Pancreas (tissue), 10 donors: ENCODE data around the gene EFCAB6. TPM values are rescaled to one million over a fixed set of nuclear protein-coding genes. Genes with fewer than 3 reads are reported as not detected.

Experiments
- ATAC-seq, 4 donors: fragments of 200-7000 bp; cut with Tn5 transposase; one replicate each; pipeline versions ENCODE4 v1.8.0 to v1.9.1; 2020; ENCODE audit warnings: mild to moderate bottlenecking in 4 of 4, moderate library complexity in 4 of 4
- DNase-seq, 6 donors: peaks; one replicate each; pipeline ENCODE4 v3.0.0-alpha.2; 2020
- FAIRE-seq: peaks from 2 replicates; lab custom pipeline; 2012; peaks lifted over from hg19 to GRCh38; lab: Jason Lieb, UNC
- H3K27ac ChIP-seq, 4 donors: fragments of 200-600 bp; sonication (generic); 1 replicate in 3 of 4; 2 replicates in 1 of 4; pipeline versions ENCODE4 v1.5.0 to v1.8.0; 2020
- H3K27me3 ChIP-seq, 4 donors: fragments of 200-600 bp; one replicate each; pipeline ENCODE4 v1.8.0; 2021
- H3K36me3 ChIP-seq, 3 donors: fragments of 200-600 bp; sonication (generic) in 1 of 3; one replicate each; pipeline versions ENCODE4 v1.5.0 to v1.8.0; 2020 to 2021
- H3K4me1 ChIP-seq, 3 donors: fragments of 200-600 bp; one replicate each; pipeline ENCODE4 v1.8.0; 2021
- H3K4me3 ChIP-seq, 4 donors: fragments of 200-600 bp; sonication (generic) in 2 of 4; one replicate each; pipeline versions ENCODE4 v1.5.0 to v1.8.0; 2020 to 2021
- H3K9me3 ChIP-seq, 4 donors: fragments of 200-600 bp; one replicate each; pipeline ENCODE4 v1.8.0; 2021
- WGBS, 2 donors: extraction: QIAGEN DNeasy Blood & Tissue Kit; methylation state at CpG; one replicate each; pipeline ENCODE4 v1.1.7; 2013; 5-methylcytosine and 5-hydroxymethylcytosine counted together
- intact Hi-C, 3 donors: fragments of 100-400 bp; cut with DNase I; formaldehyde crosslinking; loops; one replicate each; pipeline versions ENCODE4 v1.11.1 to v1.14.2; 2022
- polyA plus RNA-seq, 2 donors: library from polyadenylated mRNA; stranded (reverse); fragments of 200-250 nt; gene quantifications; one replicate each; pipeline ENCODE4 v1.2.3, GENCODE V29; 2013
- total RNA-seq, 6 donors: library from RNA; stranded (reverse); fragmentation: NEBNext Ultra II Directional in 4 of 6; extraction: Animal tissue kit (Norgen Biotek cat#: 25700) in 4 of 6; gene quantifications; one replicate each; pipeline versions ENCODE4 v1.2.1 to v1.2.4, GENCODE V29; 2021 to 2023
- TF ChIP-seq, protein P1 (sequence below), 4 donors: fragments of 200-600 bp; sonication (generic) in 3 of 4; IDR thresholded peaks; one replicate each; pipeline versions ENCODE4 v1.5.0 to v1.8.0; 2021; ENCODE audit warnings: antibody characterized with exemption in 4 of 4
- donor health status: healthy with polysubstance abuse.
- donor health status: DM: no; HTN: no; CAD: no; lungs with moderate emphysema.
- donor health status: DM: no; HTN: no; CAD: no.
- donor health status: control.
- donor health status: control.
- donor health status: Bipolar disorder and iron deficiency.
- donor health status: DM: yes; HTN: yes; CAD: no.
- donor health status: DM: no; HTN: no; CAD: no.
- donor health status: DM: no; HTN: no; CAD: no.
- donor health status: DM: yes; HTN: yes; CAD: no.

Gene EFCAB6
- total and polyA plus RNA-seq, 8 donors, result 1.6 to 3.4 (median 2.2) TPM

DNA sequence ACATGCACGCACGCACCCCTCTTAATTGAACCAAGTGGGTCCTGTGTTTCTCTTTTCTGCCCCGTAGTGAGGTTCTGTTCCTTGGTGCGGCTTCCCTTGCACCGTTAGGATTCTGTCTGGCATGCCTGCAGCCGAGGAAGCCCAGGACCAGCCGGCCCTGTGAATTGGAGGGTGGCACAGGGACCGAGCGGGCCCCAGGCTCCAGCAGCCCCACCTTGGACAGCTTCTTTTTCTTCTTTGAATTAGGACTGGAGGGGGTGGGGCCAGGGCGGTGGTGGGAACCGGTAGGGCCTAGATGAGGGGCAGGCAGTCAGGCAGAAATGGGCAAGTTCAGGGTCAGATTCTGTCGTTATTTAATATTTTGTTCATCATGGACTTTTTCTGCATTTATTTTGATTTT is 305.6 kb downstream of the EFCAB6 start:
- no peak for ATAC-seq
- intact Hi-C loops, result no loop called here
- Histone ChIP-seq H3K27me3 (no peaks in the 10 kb centered on the region), H3K4me3 (no peak overlapping the region), H3K9me3 (no peaks in the 10 kb centered on the region), H3K36me3 (no peaks in the 10 kb centered on the region), H3K4me1 (no peaks in the 10 kb centered on the region), H3K27ac (no peak overlapping the region)
- FAIRE-seq, result no peak
- 63 to 69% methylated on average over 12 of the region's 12 CpGs for WGBS, 2 donors
- TF ChIP-seq, protein P1, sequence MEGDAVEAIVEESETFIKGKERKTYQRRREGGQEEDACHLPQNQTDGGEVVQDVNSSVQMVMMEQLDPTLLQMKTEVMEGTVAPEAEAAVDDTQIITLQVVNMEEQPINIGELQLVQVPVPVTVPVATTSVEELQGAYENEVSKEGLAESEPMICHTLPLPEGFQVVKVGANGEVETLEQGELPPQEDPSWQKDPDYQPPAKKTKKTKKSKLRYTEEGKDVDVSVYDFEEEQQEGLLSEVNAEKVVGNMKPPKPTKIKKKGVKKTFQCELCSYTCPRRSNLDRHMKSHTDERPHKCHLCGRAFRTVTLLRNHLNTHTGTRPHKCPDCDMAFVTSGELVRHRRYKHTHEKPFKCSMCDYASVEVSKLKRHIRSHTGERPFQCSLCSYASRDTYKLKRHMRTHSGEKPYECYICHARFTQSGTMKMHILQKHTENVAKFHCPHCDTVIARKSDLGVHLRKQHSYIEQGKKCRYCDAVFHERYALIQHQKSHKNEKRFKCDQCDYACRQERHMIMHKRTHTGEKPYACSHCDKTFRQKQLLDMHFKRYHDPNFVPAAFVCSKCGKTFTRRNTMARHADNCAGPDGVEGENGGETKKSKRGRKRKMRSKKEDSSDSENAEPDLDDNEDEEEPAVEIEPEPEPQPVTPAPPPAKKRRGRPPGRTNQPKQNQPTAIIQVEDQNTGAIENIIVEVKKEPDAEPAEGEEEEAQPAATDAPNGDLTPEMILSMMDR (IDR thresholded peaks at IDR 0.05), result no peak
- DNase-seq, result peak in 1 of 6 donors; percentile 15

DNA sequence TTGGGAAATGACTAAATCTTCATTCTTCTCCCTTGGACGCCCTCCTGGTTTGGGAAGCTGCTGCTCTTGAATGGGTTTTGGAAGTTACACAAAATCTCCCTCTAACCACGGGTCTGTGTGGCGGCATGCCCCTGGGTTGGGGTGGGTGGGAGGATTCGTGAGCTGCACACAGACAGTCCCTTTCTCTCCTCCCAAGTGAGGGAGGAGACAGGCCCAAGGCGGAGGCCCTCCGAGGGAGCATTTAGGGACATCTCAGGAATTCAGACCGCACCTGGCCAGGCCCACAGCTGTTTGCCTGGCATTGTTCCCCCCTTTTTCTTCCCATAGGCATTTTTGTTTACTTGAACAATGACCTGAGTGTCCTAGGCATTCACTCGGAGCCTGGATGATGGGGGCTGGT is 306.2 kb downstream of the EFCAB6 start:
- DNase-seq (no peak), ATAC-seq (no peak), FAIRE-seq (no peak)
- no peaks in the 10 kb centered on the region for H3K27me3 ChIP-seq
- no peak overlapping the region for H3K27ac ChIP-seq
- H3K4me3 ChIP-seq, result no peak overlapping the region
- H3K36me3 ChIP-seq, result no peaks in the 10 kb centered on the region
- H3K4me1 ChIP-seq, result no peaks in the 10 kb centered on the region
- intact Hi-C loops, result no loop called here
- 46 to 50% methylated on average over 8 of the region's 8 CpGs for WGBS, 2 donors
- no peaks in the 10 kb centered on the region for H3K9me3 ChIP-seq
- TF ChIP-seq, protein P1 (IDR thresholded peaks at IDR 0.05), result no peak

DNA sequence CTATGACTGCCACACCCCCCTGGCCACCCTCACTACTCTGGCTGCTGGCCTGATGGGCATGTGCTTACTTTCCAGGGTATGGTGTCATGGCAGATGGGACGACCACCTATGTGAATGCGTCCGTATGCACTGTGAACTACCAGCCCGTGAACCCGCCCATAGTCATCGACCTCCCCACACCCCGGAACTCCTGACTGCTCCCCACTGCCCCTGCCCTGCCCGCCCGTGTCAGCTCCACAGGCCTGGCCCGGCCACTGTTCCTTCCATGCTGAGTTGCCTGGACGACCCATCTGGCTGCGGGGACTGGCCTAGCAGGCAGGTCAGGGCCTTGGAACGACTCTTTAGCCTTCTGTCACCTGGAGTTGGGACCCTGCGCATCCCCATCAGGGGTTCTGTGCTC is 306.7 kb downstream of the EFCAB6 start:
- FAIRE-seq (no peak), ATAC-seq (no peak), DNase-seq (peak in 1 of 6 donors; percentile 14)
- intact Hi-C loops, result no loop called here
- WGBS, 2 donors, result 81 to 83% methylated on average over 14 of the region's 14 CpGs
- Histone ChIP-seq H3K4me3 (no peak overlapping the region), H3K36me3 (no peaks in the 10 kb centered on the region), H3K9me3 (no peaks in the 10 kb centered on the region), H3K27me3 (no peaks in the 10 kb centered on the region), H3K4me1 (no peaks in the 10 kb centered on the region), H3K27ac (no peak overlapping the region)
- TF ChIP-seq, protein P1 (IDR thresholded peaks at IDR 0.05), result no peak

DNA sequence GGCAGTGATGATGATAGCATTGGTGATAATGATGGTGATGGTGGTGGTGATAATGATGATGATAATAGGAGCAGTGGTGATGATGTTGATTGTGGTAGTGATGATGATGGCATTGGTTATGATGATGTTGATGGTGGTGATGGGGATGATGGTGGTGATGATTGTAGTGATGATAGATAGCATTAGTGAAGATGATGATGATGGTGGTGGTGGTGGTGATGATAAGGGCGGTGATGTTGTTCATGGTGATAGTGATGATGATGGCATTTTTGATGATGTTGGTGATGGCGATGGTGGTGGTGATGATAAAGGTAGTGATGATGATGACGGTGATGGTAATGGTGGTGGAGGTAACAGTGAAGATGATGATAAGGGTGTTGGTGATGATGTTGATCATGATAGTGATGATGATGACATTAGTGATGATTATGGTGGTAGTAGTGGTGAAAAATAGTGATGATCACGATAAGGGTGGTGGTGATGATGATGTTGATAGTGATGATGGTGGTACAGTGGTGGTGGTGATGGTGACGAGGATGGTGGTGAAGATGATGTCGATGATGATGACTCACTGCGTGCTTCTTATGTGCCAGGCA is 307.3 kb downstream of the EFCAB6 start:
- no peak overlapping the region for H3K4me3 ChIP-seq
- H3K4me1 ChIP-seq, result no peaks in the 10 kb centered on the region
- TF ChIP-seq, protein P1 (IDR thresholded peaks at IDR 0.05), result no peak
- H3K36me3 ChIP-seq, result no peaks in the 10 kb centered on the region
- H3K9me3 ChIP-seq, result no peaks in the 10 kb centered on the region
- FAIRE-seq (no peak), ATAC-seq (no peak), DNase-seq (no peak)
- intact Hi-C loops, result no loop called here
- WGBS, 2 donors, result 80 to 87% methylated on average over 7 of the region's 7 CpGs
- no peak overlapping the region for H3K27ac ChIP-seq
- no peaks in the 10 kb centered on the region for H3K27me3 ChIP-seq

DNA sequence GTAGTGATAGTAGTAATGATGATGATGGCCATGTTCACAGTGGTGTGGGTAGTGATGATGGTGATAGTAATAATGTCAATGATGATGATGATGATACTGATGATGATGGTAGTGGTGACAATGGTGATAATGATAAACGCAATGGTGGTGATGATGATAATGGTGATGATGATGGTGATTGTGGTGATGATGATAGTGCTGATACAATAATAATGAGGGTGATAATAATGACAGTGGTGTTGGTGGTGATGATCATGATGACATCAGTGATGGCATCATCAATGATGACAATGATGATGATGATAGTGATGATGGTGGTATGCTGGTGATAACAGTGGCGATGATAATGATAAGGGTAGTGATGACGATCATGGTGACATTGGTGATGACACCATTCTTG is 308.0 kb downstream of the EFCAB6 start:
- Histone ChIP-seq H3K9me3 (no peaks in the 10 kb centered on the region), H3K4me3 (no peak overlapping the region), H3K27ac (no peak overlapping the region), H3K4me1 (no peaks in the 10 kb centered on the region), H3K27me3 (no peaks in the 10 kb centered on the region), H3K36me3 (no peaks in the 10 kb centered on the region)
- DNase-seq (no peak), FAIRE-seq (no peak), ATAC-seq (no peak)
- intact Hi-C loops, result no loop called here
- TF ChIP-seq, protein P1 (IDR thresholded peaks at IDR 0.05), result no peak
- 70 to 92% methylated on average over 3 of the region's 3 CpGs for WGBS, 2 donors
